ENCODE results near the gene SHROOM1.
A peak's percentile ranks its signal among the peaks of the same experiment; 100 is the strongest.

SHROOM1 gene

GRCh38 chr5:132867046-132867451 lies 36.6 kb upstream of the SHROOM1 start:
- Histone ChIP-seq H3K79me2 (ENCODE audit: control insufficient read depth, insufficient read depth, low read length) (peaks cover 11% of the 10 kb centered on the region), H3K18ac (ENCODE audit: low read length) (no peak overlapping the region), H3K9ac (ENCODE audit: low read length) (peak overlapping the region; percentile 91), H2AK5ac (ENCODE audit: low read length) (peak overlapping the region; percentile 65), H3K4ac (ENCODE audit: low read depth, low read length) (no peak overlapping the region), H4K5ac (ENCODE audit: low read length) (no peak overlapping the region), H4K8ac (ENCODE audit: low read depth, low read length) (no peak overlapping the region), H3K27ac (ENCODE audit: low read depth, low read length) (no peak overlapping the region), H3K27me3 (ENCODE audit: insufficient read depth, low read length, poor library complexity) (no peaks in the 10 kb centered on the region), H3K4me1 (ENCODE audit: control insufficient read depth, low read depth, low read length) (peaks cover 2% of the 10 kb centered on the region), H2BK120ac (ENCODE audit: low read depth, low read length) (no peak overlapping the region), H3K79me1 (ENCODE audit: low read length) (peaks cover 9% of the 10 kb centered on the region), H2BK5ac (ENCODE audit: low read length) (no peak overlapping the region), H3K23ac (ENCODE audit: low read length) (peak overlapping the region; percentile 30), H3K4me2 (ENCODE audit: low read length) (peak overlapping the region; percentile 96), H3K36me3 (ENCODE audit: control insufficient read depth, insufficient read depth, low read length) (peaks cover 2% of the 10 kb centered on the region), H3K4me3 (ENCODE audit: low read length) (peak overlapping the region; percentile 89), H2BK15ac (replicated peaks; ENCODE audit: low read depth) (no peak overlapping the region), H3K56ac (ENCODE audit: low read length) (peak overlapping the region; percentile 96)
- no CpG with 5 or more reads among the region's 13 CpGs for WGBS (ENCODE audit: extremely low coverage, insufficient coverage, low lambda C conversion rate)
- no peak for DNase-seq

GRCh38 chr5:132866342-132867045 lies 36.0 kb upstream of the SHROOM1 start, which contains the start of the genes GDF9 and UQCRQ:
Gene GDF9 (minus strand): TSS chr5:132866469. CDS start chr5:132864533, 1,936 bp downstream.
Gene UQCRQ (plus strand): TSS chr5:132866642. CDS start chr5:132866882, 240 bp downstream.
- Histone ChIP-seq H4K5ac (ENCODE audit: low read length) (peak within 1 kb of the TSS; percentile 77), H3K79me1 (ENCODE audit: low read length) (peaks cover 9% of the 10 kb centered on the region), H3K56ac (ENCODE audit: low read length) (peak within 1 kb of the TSS; percentile 96), H3K4me1 (ENCODE audit: control insufficient read depth, low read depth, low read length) (peaks cover 2% of the 10 kb centered on the region), H3K4me3 (ENCODE audit: low read length) (peak within 1 kb of the TSS; percentile 89), H3K18ac (ENCODE audit: low read length) (peak within 1 kb of the TSS; percentile 31), H2AK5ac (ENCODE audit: low read length) (peak within 1 kb of the TSS; percentile 65), H3K27ac (ENCODE audit: low read depth, low read length) (peak within 1 kb of the TSS; percentile 70), H2BK120ac (ENCODE audit: low read depth, low read length) (no peak within 1 kb of the TSS), H2BK15ac (replicated peaks; ENCODE audit: low read depth) (no peak within 1 kb of the TSS), H3K4me2 (ENCODE audit: low read length) (peak within 1 kb of the TSS; percentile 96), H3K27me3 (ENCODE audit: insufficient read depth, low read length, poor library complexity) (no peaks in the 10 kb centered on the region), H3K79me2 (ENCODE audit: control insufficient read depth, insufficient read depth, low read length) (peaks cover 11% of the 10 kb centered on the region), H3K23ac (ENCODE audit: low read length) (peak within 1 kb of the TSS; percentile 30), H3K9ac (ENCODE audit: low read length) (peak within 1 kb of the TSS; percentile 91), H2BK5ac (ENCODE audit: low read length) (peak within 1 kb of the TSS; percentile 15), H3K36me3 (ENCODE audit: control insufficient read depth, insufficient read depth, low read length) (peaks cover 2% of the 10 kb centered on the region), H4K8ac (ENCODE audit: low read depth, low read length) (no peak within 1 kb of the TSS), H3K4ac (ENCODE audit: low read depth, low read length) (no peak within 1 kb of the TSS)
- peak; percentile 100 for DNase-seq
- WGBS (ENCODE audit: extremely low coverage, insufficient coverage, low lambda C conversion rate): no CpG with 5 or more reads among the region's 55 CpGs

DNA sequence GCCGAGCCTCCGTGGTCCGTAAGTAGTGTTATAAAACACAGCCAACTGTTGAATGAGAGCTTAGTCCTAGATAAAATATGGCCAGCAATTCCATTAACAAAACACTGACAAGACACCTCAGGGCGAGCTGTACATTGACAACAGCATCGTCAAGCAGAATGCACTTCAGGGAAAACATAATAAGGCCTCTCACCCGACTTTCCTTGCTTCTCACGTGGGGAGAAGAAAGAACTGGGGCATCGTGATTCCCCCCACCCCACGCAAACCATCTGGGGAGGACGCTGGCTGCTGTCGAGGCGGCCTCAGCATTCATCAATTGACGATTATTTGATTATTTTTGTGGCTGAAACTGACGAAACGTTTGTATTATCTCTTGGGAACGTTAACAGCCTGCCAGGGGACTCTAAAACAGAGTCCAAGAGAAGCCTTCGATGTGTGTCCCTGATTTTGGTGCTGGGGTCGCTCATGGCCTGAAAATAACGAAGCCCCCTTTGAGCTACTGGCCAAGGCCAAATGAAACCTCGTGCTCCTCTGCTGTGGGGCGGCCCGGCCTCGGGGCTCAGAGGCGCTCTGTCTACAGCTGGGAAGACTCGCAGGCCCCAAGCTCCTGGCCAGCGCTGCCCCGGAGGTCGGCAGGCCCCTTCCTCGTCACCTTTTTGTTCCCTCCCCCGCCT lies 35.4 kb upstream of the SHROOM1 start:
- no peak for DNase-seq
- peak overlapping the region; percentile 5 for H3K4me3 ChIP-seq (ENCODE audit: low read length)

GRCh38 chr5:132860742-132861141 lies 30.3 kb upstream of the SHROOM1 start:
- H3K36me3 ChIP-seq (ENCODE audit: control insufficient read depth, insufficient read depth, low read length): no peaks in the 10 kb centered on the region
- H3K18ac ChIP-seq (ENCODE audit: low read length): no peak overlapping the region
- H2BK120ac ChIP-seq (ENCODE audit: low read depth, low read length): no peak overlapping the region
- no peak overlapping the region for H3K4ac ChIP-seq (ENCODE audit: low read depth, low read length)
- no peak for DNase-seq
- H4K8ac ChIP-seq (ENCODE audit: low read depth, low read length): no peak overlapping the region
- no peak overlapping the region for H3K27ac ChIP-seq (ENCODE audit: low read depth, low read length)
- no peak overlapping the region for H2BK5ac ChIP-seq (ENCODE audit: low read length)
- H3K79me1 ChIP-seq (ENCODE audit: low read length): no peaks in the 10 kb centered on the region
- no peak overlapping the region for H3K23ac ChIP-seq (ENCODE audit: low read length)
- no peak overlapping the region for H3K56ac ChIP-seq (ENCODE audit: low read length)
- H3K4me1 ChIP-seq (ENCODE audit: control insufficient read depth, low read depth, low read length): peaks cover 2% of the 10 kb centered on the region
- H3K9ac ChIP-seq (ENCODE audit: low read length): no peak overlapping the region
- H2AK5ac ChIP-seq (ENCODE audit: low read length): no peak overlapping the region
- H3K79me2 ChIP-seq (ENCODE audit: control insufficient read depth, insufficient read depth, low read length): no peaks in the 10 kb centered on the region
- no CpG with 5 or more reads among the region's 5 CpGs for WGBS (ENCODE audit: extremely low coverage, insufficient coverage, low lambda C conversion rate)
- H2BK15ac ChIP-seq (replicated peaks; ENCODE audit: low read depth): no peak overlapping the region
- no peaks in the 10 kb centered on the region for H3K27me3 ChIP-seq (ENCODE audit: insufficient read depth, low read length, poor library complexity)
- H3K4me2 ChIP-seq (ENCODE audit: low read length): no peak overlapping the region
- no peak overlapping the region for H4K5ac ChIP-seq (ENCODE audit: low read length)
- no peak overlapping the region for H3K4me3 ChIP-seq (ENCODE audit: low read length)

More for the DNA sequence above, 35.4 kb upstream of the SHROOM1 start:
- Histone ChIP-seq H2BK15ac (replicated peaks; ENCODE audit: low read depth) (no peak overlapping the region), H3K79me2 (ENCODE audit: control insufficient read depth, insufficient read depth, low read length) (peaks cover 11% of the 10 kb centered on the region), H3K36me3 (ENCODE audit: control insufficient read depth, insufficient read depth, low read length) (peaks cover 2% of the 10 kb centered on the region), H3K56ac (ENCODE audit: low read length) (peak overlapping the region; percentile 80), H3K27me3 (ENCODE audit: insufficient read depth, low read length, poor library complexity) (no peaks in the 10 kb centered on the region), H3K27ac (ENCODE audit: low read depth, low read length) (peak overlapping the region; percentile 70), H3K4ac (ENCODE audit: low read depth, low read length) (no peak overlapping the region), H2AK5ac (ENCODE audit: low read length) (no peak overlapping the region), H3K4me1 (ENCODE audit: control insufficient read depth, low read depth, low read length) (peaks cover 2% of the 10 kb centered on the region), H4K8ac (ENCODE audit: low read depth, low read length) (no peak overlapping the region), H3K23ac (ENCODE audit: low read length) (no peak overlapping the region), H2BK5ac (ENCODE audit: low read length) (peak overlapping the region; percentile 15), H4K5ac (ENCODE audit: low read length) (peak overlapping the region; percentile 77), H3K79me1 (ENCODE audit: low read length) (peaks cover 9% of the 10 kb centered on the region), H2BK120ac (ENCODE audit: low read depth, low read length) (no peak overlapping the region), H3K9ac (ENCODE audit: low read length) (peak overlapping the region; percentile 77), H3K18ac (ENCODE audit: low read length) (peak overlapping the region; percentile 31), H3K4me2 (ENCODE audit: low read length) (peak overlapping the region; percentile 45)
- WGBS (ENCODE audit: extremely low coverage, insufficient coverage, low lambda C conversion rate): no CpG with 5 or more reads among the region's 30 CpGs

DNA sequence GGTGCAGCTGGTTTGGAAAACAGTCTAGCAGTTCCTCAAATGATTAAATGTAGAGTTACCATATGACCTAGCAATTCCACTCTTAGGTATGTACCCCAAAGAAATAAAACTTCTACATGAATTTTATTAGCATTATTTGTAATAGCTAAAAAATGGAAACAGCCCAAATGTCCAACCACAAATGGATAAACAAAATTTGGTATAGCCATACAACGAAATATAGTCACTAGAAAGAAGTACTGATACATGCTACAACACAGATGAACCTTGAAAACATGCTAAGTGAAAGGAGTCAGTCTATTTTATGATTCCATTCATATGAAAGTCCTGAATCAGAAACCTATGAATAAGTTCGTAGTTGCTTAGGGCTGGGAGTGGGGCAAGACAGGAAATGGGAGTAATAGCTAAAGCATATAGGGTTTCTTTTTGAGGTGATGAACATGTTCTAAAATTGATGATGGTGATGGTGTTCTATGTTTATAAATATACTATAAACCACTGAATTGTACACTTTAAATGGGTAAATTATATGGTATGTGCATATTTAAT lies 29.5 kb upstream of the SHROOM1 start:
- Histone ChIP-seq H3K18ac (ENCODE audit: low read length) (no peak overlapping the region), H2BK5ac (ENCODE audit: low read length) (no peak overlapping the region), H2AK5ac (ENCODE audit: low read length) (no peak overlapping the region), H3K4me1 (ENCODE audit: control insufficient read depth, low read depth, low read length) (no peaks in the 10 kb centered on the region), H3K9ac (ENCODE audit: low read length) (no peak overlapping the region), H3K79me2 (ENCODE audit: control insufficient read depth, insufficient read depth, low read length) (no peaks in the 10 kb centered on the region), H3K4ac (ENCODE audit: low read depth, low read length) (no peak overlapping the region), H3K23ac (ENCODE audit: low read length) (no peak overlapping the region), H4K5ac (ENCODE audit: low read length) (no peak overlapping the region), H2BK15ac (replicated peaks; ENCODE audit: low read depth) (no peak overlapping the region), H3K4me2 (ENCODE audit: low read length) (no peak overlapping the region), H3K56ac (ENCODE audit: low read length) (no peak overlapping the region), H2BK120ac (ENCODE audit: low read depth, low read length) (no peak overlapping the region), H3K27ac (ENCODE audit: low read depth, low read length) (no peak overlapping the region), H3K27me3 (ENCODE audit: insufficient read depth, low read length, poor library complexity) (no peaks in the 10 kb centered on the region), H4K8ac (ENCODE audit: low read depth, low read length) (no peak overlapping the region), H3K4me3 (ENCODE audit: low read length) (no peak overlapping the region), H3K79me1 (ENCODE audit: low read length) (no peaks in the 10 kb centered on the region), H3K36me3 (ENCODE audit: control insufficient read depth, insufficient read depth, low read length) (no peaks in the 10 kb centered on the region)
- DNase-seq: no peak
- no CpG with 5 or more reads among the region's 2 CpGs for WGBS (ENCODE audit: extremely low coverage, insufficient coverage, low lambda C conversion rate)
